ENCODE results near the gene SLCO1B3.

SLCO1B3 gene

GRCh38 chr12:20801035-20801434 lies 9.5 kb upstream of the SLCO1B3 start:
- Histone ChIP-seq H3K4me3 (ENCODE audit: insufficient read depth, low read length, poor library complexity, severe bottlenecking) (no peak overlapping the region), H3K9me3 (ENCODE audit: insufficient read depth, low read length) (no peaks in the 10 kb centered on the region), H3K27ac (ENCODE audit: low read depth, low read length) (no peak overlapping the region), H2AFZ (ENCODE audit: low read depth, low read length, severe bottlenecking) (no peak overlapping the region), H3K36me3 (ENCODE audit: low read length) (no peaks in the 10 kb centered on the region), H3K9me2 (replicated peaks; ENCODE audit: insufficient read depth, low read length) (no peaks in the 10 kb centered on the region), H3K79me2 (ENCODE audit: insufficient read depth, low read length) (no peaks in the 10 kb centered on the region), H3K4me2 (ENCODE audit: low read depth, low read length, poor library complexity, severe bottlenecking) (no peak overlapping the region), H3K9ac (ENCODE audit: low read length) (no peak overlapping the region), H4K20me1 (ENCODE audit: low read depth, low read length) (no peaks in the 10 kb centered on the region), H3K27me3 (ENCODE audit: low read length) (no peaks in the 10 kb centered on the region), H3F3A (ENCODE audit: insufficient read depth) (no peaks in the 10 kb centered on the region)
- no peak for TF ChIP-seq CTCF (IDR thresholded peaks at IDR 0.05; ENCODE audit: insufficient read depth, low read length, poor library complexity, severe bottlenecking)
- TF ChIP-seq EZH2phosphoT487 (conservative IDR thresholded peaks at IDR 0.05; ENCODE audit: low read length) = no peak

GRCh38 chr12:20805921-20806320 lies 4.6 kb upstream of the SLCO1B3 start:
- Histone ChIP-seq H3K4me3 (ENCODE audit: insufficient read depth, low read length, poor library complexity, severe bottlenecking) (no peak overlapping the region), H3F3A (ENCODE audit: insufficient read depth) (no peaks in the 10 kb centered on the region), H3K9me2 (replicated peaks; ENCODE audit: insufficient read depth, low read length) (no peaks in the 10 kb centered on the region), H3K79me2 (ENCODE audit: insufficient read depth, low read length) (no peaks in the 10 kb centered on the region), H3K27ac (ENCODE audit: low read depth, low read length) (no peak overlapping the region), H3K4me2 (ENCODE audit: low read depth, low read length, poor library complexity, severe bottlenecking) (no peak overlapping the region), H4K20me1 (ENCODE audit: low read depth, low read length) (no peaks in the 10 kb centered on the region), H3K9ac (ENCODE audit: low read length) (no peak overlapping the region), H3K36me3 (ENCODE audit: low read length) (no peaks in the 10 kb centered on the region), H3K9me3 (ENCODE audit: insufficient read depth, low read length) (no peaks in the 10 kb centered on the region), H2AFZ (ENCODE audit: low read depth, low read length, severe bottlenecking) (no peak overlapping the region), H3K27me3 (ENCODE audit: low read length) (no peaks in the 10 kb centered on the region)
- TF ChIP-seq EZH2phosphoT487 (conservative IDR thresholded peaks at IDR 0.05; ENCODE audit: low read length) = no peak
- no peak for TF ChIP-seq CTCF (IDR thresholded peaks at IDR 0.05; ENCODE audit: insufficient read depth, low read length, poor library complexity, severe bottlenecking)

DNA sequence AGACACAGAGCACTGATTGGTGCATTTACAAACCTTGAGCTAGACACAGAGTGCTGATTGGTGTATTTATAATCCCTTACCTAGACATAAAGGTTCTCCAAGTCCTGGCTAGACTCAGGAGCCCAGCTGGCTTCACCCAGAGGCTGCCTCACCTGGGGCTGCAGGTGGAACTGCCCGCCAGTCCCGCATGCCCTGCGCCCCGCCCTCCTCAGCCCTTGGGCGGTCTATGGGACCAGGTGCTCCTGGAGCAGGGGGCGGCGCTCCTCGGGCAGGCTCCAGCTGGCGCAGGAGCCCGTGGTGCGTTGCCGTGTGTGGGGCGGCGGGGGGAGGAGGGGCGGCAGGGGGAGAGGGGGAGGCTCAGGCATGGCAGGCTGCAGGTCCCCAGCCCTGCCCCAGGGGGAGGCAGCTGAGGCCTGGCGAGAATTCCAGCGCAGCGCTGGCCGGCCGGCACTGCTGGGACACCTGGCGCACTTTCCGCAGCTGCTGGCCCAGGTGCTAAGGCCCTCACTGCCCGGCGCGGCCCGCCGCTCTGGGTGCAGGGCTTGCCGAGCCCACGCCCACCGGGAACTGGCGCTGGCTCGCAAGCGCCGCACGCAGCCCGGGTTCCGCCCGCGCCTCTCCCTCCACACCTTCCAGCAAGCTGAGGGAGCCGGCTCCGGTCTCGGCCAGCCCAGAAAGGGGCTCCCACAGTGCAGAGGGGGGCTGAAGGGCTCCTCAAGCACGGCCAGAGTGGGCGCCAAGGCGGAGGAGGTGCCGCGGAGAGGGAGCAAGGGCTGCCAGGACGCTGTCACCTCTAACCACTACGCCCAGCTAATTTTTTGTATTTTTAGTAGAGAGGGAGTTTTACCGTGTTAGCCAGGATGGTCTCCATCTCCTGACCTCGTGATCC lies 3.1 kb upstream of the SLCO1B3 start:
- Histone ChIP-seq H3K9me2 (replicated peaks; ENCODE audit: insufficient read depth, low read length) (no peaks in the 10 kb centered on the region), H4K20me1 (ENCODE audit: low read depth, low read length) (no peaks in the 10 kb centered on the region), H2AFZ (ENCODE audit: low read depth, low read length, severe bottlenecking) (no peak overlapping the region), H3K36me3 (ENCODE audit: low read length) (no peaks in the 10 kb centered on the region), H3K9me3 (ENCODE audit: insufficient read depth, low read length) (no peaks in the 10 kb centered on the region), H3K27me3 (ENCODE audit: low read length) (no peaks in the 10 kb centered on the region), H3K9ac (ENCODE audit: low read length) (no peak overlapping the region), H3K27ac (ENCODE audit: low read depth, low read length) (no peak overlapping the region), H3K4me2 (ENCODE audit: low read depth, low read length, poor library complexity, severe bottlenecking) (no peak overlapping the region), H3F3A (ENCODE audit: insufficient read depth) (no peaks in the 10 kb centered on the region), H3K4me3 (ENCODE audit: insufficient read depth, low read length, poor library complexity, severe bottlenecking) (no peak overlapping the region), H3K79me2 (ENCODE audit: insufficient read depth, low read length) (no peaks in the 10 kb centered on the region)
- TF ChIP-seq EZH2phosphoT487 (conservative IDR thresholded peaks at IDR 0.05; ENCODE audit: low read length) (no peak), CTCF (IDR thresholded peaks at IDR 0.05; ENCODE audit: insufficient read depth, low read length, poor library complexity, severe bottlenecking) (no peak)
